Measurements from ENCODE around the gene NR2F1-AS1.

DNA sequence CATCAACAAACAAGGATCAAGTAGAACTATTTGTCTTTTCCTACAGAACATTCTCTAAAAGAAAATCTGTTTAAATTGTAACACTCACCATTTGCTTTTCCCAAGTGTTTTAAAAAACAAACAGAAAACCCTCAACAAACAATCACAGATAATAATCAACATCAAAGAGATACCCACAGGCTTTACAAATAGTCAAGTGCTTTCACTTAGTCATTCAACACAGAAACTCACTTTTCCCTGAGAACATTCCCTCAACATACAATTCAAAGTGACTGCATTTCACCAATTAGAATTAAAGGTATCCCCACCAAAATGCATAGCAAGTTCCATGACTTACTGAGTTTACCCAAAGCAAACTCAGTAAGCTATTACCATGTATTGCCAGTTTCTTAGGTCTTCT is 144.9 kb downstream of the NR2F1-AS1 start:
- TF ChIP-seq TBP (optimal IDR thresholded peaks at IDR 0.05; ENCODE audit: low read depth, low read length) = no peak
- TF ChIP-seq CEBPG (CRISPR knock-in tag; IDR thresholded peaks at IDR 0.05) = no peak
- no peak for TF ChIP-seq CEBPG (tag; conservative IDR thresholded peaks at IDR 0.05 in 1 of 2, IDR thresholded peaks at IDR 0.05 in 1 of 2)
- no peak for TF ChIP-seq EZH2 (IDR thresholded peaks at IDR 0.05; ENCODE audit: borderline replicate concordance, low read depth, low read length)
- TF ChIP-seq MYC (IDR thresholded peaks at IDR 0.05; ENCODE audit: low read depth, low read length) = no peak
- TF ChIP-seq MYC (CRISPR knock-in tag; IDR thresholded peaks at IDR 0.05; ENCODE audit: borderline replicate concordance, low read depth) = no peak
- TF ChIP-seq, protein P1, sequence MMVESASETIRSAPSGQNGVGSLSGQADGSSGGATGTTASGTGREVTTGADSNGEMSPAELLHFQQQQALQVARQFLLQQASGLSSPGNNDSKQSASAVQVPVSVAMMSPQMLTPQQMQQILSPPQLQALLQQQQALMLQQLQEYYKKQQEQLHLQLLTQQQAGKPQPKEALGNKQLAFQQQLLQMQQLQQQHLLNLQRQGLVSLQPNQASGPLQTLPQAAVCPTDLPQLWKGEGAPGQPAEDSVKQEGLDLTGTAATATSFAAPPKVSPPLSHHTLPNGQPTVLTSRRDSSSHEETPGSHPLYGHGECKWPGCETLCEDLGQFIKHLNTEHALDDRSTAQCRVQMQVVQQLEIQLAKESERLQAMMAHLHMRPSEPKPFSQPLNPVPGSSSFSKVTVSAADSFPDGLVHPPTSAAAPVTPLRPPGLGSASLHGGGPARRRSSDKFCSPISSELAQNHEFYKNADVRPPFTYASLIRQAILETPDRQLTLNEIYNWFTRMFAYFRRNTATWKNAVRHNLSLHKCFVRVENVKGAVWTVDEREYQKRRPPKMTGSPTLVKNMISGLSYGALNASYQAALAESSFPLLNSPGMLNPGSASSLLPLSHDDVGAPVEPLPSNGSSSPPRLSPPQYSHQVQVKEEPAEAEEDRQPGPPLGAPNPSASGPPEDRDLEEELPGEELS (CRISPR knock-in tag; IDR thresholded peaks at IDR 0.05; ENCODE audit: borderline replicate concordance) = no peak
- no peak for TF ChIP-seq SNRNP70 (optimal IDR thresholded peaks at IDR 0.05; ENCODE audit: low read depth, low read length)
- TF ChIP-seq SMC3 (conservative IDR thresholded peaks at IDR 0.05; ENCODE audit: insufficient read depth, low read depth, low read length) = no peak
- no peak for TF ChIP-seq CTCF (IDR thresholded peaks at IDR 0.05 in 2 of 3, conservative IDR thresholded peaks at IDR 0.05 in 1 of 3; ENCODE audit: insufficient read depth in 2 of 3, low read depth in 1 of 3, low read length in 3 of 3)
- TF ChIP-seq ZNF444 (CRISPR knock-in tag; IDR thresholded peaks at IDR 0.05) = no peak
- no peak for TF ChIP-seq PRDM10 (IDR thresholded peaks at IDR 0.05; ENCODE audit: partially characterized antibody)

Data from K562 (cell line).